K562 (cell line): ENCODE data around the gene ADGRD1. TPM values are rescaled to one million over a fixed set of nuclear protein-coding genes. Genes with fewer than 3 reads are reported as not detected.

Experiments used
- ATAC-seq: fragments of 200-7000 bp; cut with Tn5 transposase; 3 replicates; pipeline ENCODE4 v1.9.1; 2020; ENCODE audit warnings: moderate library complexity
- BruUV-seq: library from RNA; stranded (reverse); fragments of 400-500 nt; replicated peaks from 2 replicates; lab custom pipeline; 2021; lab: Mats Ljungman, UMichigan
- CTCF ChIA-PET: fragments of 300-600 bp; formaldehyde crosslinking; extraction: SDS; loops from one replicate; lab custom pipeline; 2021; ENCODE audit warnings: low intra/inter-chr PET ratio; lab: Yijun Ruan, JAX
- POLR2A ChIA-PET: fragments of 300-600, 350-650 bp; sonication (Branson Sonifier 250); formaldehyde crosslinking; extraction: SDS; loops from one replicate; lab custom pipeline; 2021; ENCODE audit warnings: antibody characterized with exemption, inconsistent platforms; lab: Yijun Ruan, JAX
- DNase-seq, 4 experiments: peaks; one replicate each; pipeline versions ENCODE4 v3.0.0 to v3.0.0-alpha.2; 2011 to 2018; ENCODE audit warnings: low spot score in 3 of 4, mixed read lengths in 3 of 4; ENCODE audit errors: extremely low read depth in 1 of 4
- FAIRE-seq: peaks from 2 replicates; lab custom pipeline; 2011; peaks lifted over from hg19 to GRCh38; lab: Jason Lieb, UNC
- H2AFZ ChIP-seq: 2 replicates; pipeline ENCODE4 v1.6.0; 2011; ENCODE audit warnings: low read depth, low read length, control low read depth, inconsistent platforms
- H3K27ac ChIP-seq: fragments of 200-600 bp; 3 replicates; pipeline ENCODE4 v1.8.0; 2011; ENCODE audit warnings: low read depth, mild to moderate bottlenecking, control low read depth, inconsistent platforms, low read length, moderate library complexity, mixed read lengths; ENCODE audit errors: extremely low read depth
- H3K27me3 ChIP-seq, 2 experiments: fragments of 300-600 bp in 1 of 2; 2 replicates in 1 of 2; 3 replicates in 1 of 2; pipeline versions ENCODE4 v1.6.0 to v1.8.0; 2011; ENCODE audit warnings: inconsistent platforms in 2 of 2, low read length in 2 of 2, mild to moderate bottlenecking in 1 of 2, mixed read lengths in 1 of 2, moderate library complexity in 1 of 2; ENCODE audit not compliant: control insufficient read depth in 2 of 2, insufficient read depth in 2 of 2
- H3K36me3 ChIP-seq: fragments of 300-600 bp; 3 replicates; pipeline ENCODE4 v1.8.0; 2011; ENCODE audit warnings: mild to moderate bottlenecking, low read length, inconsistent platforms; ENCODE audit not compliant: control insufficient read depth, insufficient read depth
- H3K4me1 ChIP-seq, 2 experiments: fragments of 200-600 bp in 1 of 2; replicated peaks in 1 of 2; 2 replicates in 1 of 2; 3 replicates in 1 of 2; pipeline versions ENCODE4 v1.5.1 to v1.8.0; 2011; ENCODE audit warnings: inconsistent platforms in 2 of 2, low read length in 2 of 2, mild to moderate bottlenecking in 1 of 2, mixed read lengths in 1 of 2, moderate library complexity in 1 of 2; ENCODE audit not compliant: control insufficient read depth in 2 of 2, insufficient read depth in 2 of 2
- H3K4me2 ChIP-seq: 2 replicates; pipeline ENCODE4 v1.6.1; 2011; ENCODE audit warnings: low read length, control low read depth, inconsistent platforms, mixed read lengths; ENCODE audit not compliant: insufficient read depth
- H3K4me3 ChIP-seq: fragments of 200-600 bp; sonication (generic), shearing (Covaris generic); 2 replicates; pipeline ENCODE4 v1.5.1; 2016; ENCODE audit warnings: control low read depth, inconsistent platforms
- H3K79me2 ChIP-seq: fragments of 200-600 bp; 3 replicates; pipeline ENCODE4 v1.8.0; 2011; ENCODE audit warnings: low read length, inconsistent platforms; ENCODE audit not compliant: control insufficient read depth, insufficient read depth
- H3K9ac ChIP-seq, 2 experiments: 2 replicates each; pipeline versions ENCODE4 v1.6.0 to v1.6.1; 2011; ENCODE audit warnings: low read depth in 2 of 2, low read length in 2 of 2, control low read depth in 1 of 2, inconsistent platforms in 1 of 2, mild to moderate bottlenecking in 1 of 2, mixed read lengths in 1 of 2; ENCODE audit not compliant: insufficient read depth in 1 of 2
- H3K9me1 ChIP-seq: one replicate; pipeline ENCODE4 v1.6.0; 2011; ENCODE audit warnings: inconsistent platforms, mild to moderate bottlenecking, low read length, moderate library complexity; ENCODE audit not compliant: control insufficient read depth, insufficient read depth
- H3K9me3 ChIP-seq: replicated peaks from 2 replicates; pipeline ENCODE4 v1.5.1; 2011; ENCODE audit warnings: low read depth, low read length, inconsistent platforms; ENCODE audit not compliant: control insufficient read depth, insufficient read depth
- H4K20me1 ChIP-seq: replicated peaks from 2 replicates; pipeline ENCODE4 v1.6.1; 2011; ENCODE audit warnings: low read length, inconsistent platforms, mixed read lengths; ENCODE audit not compliant: control insufficient read depth, insufficient read depth
- MCM5 ChIP-seq: fragments of 450-650 bp; IDR thresholded peaks from 2 replicates; pipeline ENCODE4 v1.6.1; 2016; ENCODE audit warnings: low read depth
- WGBS: fragments of 100-300 bp; shearing (Covaris generic); methylation state at CpG from one replicate; pipeline ENCODE4 v1.1.6; 2016; ENCODE audit warnings: low coverage, mixed read lengths; ENCODE audit not compliant: insufficient coverage; ENCODE audit errors: missing lambda C conversion rate; 5-methylcytosine and 5-hydroxymethylcytosine counted together
- in situ Hi-C: fragments of 300-500 bp; cut with MboI; formaldehyde crosslinking; loops from 4 replicates; pipeline ENCODE4 v1.15.0; 2018; ENCODE audit warnings: inconsistent platforms, mixed read lengths
- intact Hi-C: fragments of 100-400 bp; cut with micrococcal nuclease; formaldehyde crosslinking; loops from 2 replicates; pipeline ENCODE4 v1.14.2; 2022
- polyA plus RNA-seq, 8 experiments: library from polyadenylated mRNA; depleted of rRNA in 4 of 8; stranded (reverse) in 5 of 8; unstranded in 3 of 8; fragments of >200 nt; fragmentation: Nextera tagmentation in 2 of 8; fragmentation: Illumina TruSeq in 1 of 8; extraction: Ambion mirVana in 2 of 8; extraction: Trizol in 1 of 8; gene quantifications; 2 replicates each; pipeline versions ENCODE4 v1.2.1 to v1.2.3, GENCODE V29; 2011 to 2014; ENCODE audit warnings: inconsistent platforms in 1 of 8, missing spikeins in 1 of 8
- total RNA-seq, 7 experiments: library from RNA; depleted of rRNA in 6 of 7; stranded (reverse); fragments of >200 nt in 6 of 7; fragmentation: Illumina TruSeq in 2 of 7; extraction: Trizol in 2 of 7; gene quantifications; 2 replicates each; pipeline versions ENCODE4 v1.2.1 to v1.2.3, GENCODE V29; 2011 to 2021; ENCODE audit warnings: low replicate concordance in 1 of 7
- TF ChIP-seq, protein P1 (sequence below): sonication (generic); formaldehyde crosslinking; IDR thresholded peaks from 2 replicates; pipeline ENCODE4 v1.9.0; 2022; ENCODE audit warnings: mild to moderate bottlenecking, missing genetic modification reagents
- TF ChIP-seq, protein P2 (sequence below), 2 experiments: fragments of 450-650 bp; formaldehyde crosslinking in 1 of 2; IDR thresholded peaks; 2 replicates each; pipeline versions ENCODE4 v1.4.0 to v1.6.1; 2014 to 2020; ENCODE audit warnings: mild to moderate bottlenecking in 2 of 2, borderline replicate concordance in 1 of 2, low read depth in 1 of 2
- TF ChIP-seq, protein P3 (sequence below): fragments of 450-650 bp; formaldehyde crosslinking; IDR thresholded peaks from 2 replicates; pipeline ENCODE4 v1.4.0; 2022; ENCODE audit warnings: missing genetic modification characterization
- TF ChIP-seq, protein P4 (sequence below): fragments of 450-650 bp; IDR thresholded peaks from 2 replicates; pipeline ENCODE4 v1.6.1; 2018; ENCODE audit warnings: mild to moderate bottlenecking, low read depth; ENCODE audit not compliant: partially characterized antibody
- TF ChIP-seq, protein P5 (sequence below): fragments of 250-450 bp; sonication (Bioruptor Pico); IDR thresholded peaks from 2 replicates; pipeline ENCODE4 v1.4.0; 2020; ENCODE audit warnings: mild to moderate bottlenecking, moderate library complexity, borderline replicate concordance

Gene ADGRD1
- total and polyA plus RNA-seq, 9 of the 15 experiments (the other 6 are each of a cell fraction or from before 2014, with no cell fraction given): 1.7 to 11.7 (median 3.3) TPM

DNA sequence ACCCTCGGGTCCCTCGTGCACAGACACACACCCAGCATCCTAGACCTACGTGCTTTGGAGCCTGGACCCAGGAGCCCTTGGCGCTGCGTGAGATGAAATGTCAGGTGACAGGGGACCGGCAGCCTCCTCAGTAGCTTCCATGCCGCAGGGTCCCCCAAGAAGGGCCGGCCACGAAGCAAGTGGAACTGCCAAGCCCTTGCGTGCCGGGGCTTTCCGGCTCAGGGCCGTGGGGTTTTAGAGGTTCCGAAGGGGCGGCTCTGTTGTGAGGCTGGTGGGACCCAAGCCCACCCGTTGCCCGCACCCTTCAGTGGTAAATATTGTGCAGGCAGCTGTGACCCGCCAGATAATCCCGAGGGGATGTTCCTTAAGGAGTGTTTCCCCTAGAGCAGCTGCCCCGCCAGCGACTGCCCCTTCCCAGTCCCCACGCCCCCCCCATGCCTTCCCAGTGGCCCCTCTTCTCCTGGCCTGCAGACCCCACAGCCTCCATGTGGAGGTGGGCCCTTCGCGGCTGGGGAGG is 133.7 kb downstream of the ADGRD1 start:
- Histone ChIP-seq H3K4me3 (no peak overlapping the region), H3K4me2 (no peak overlapping the region), H4K20me1 (0 out of 2 replicates have a peak, but pooled peaks cover 10% of the 10 kb centered on the region), H3K9ac (no peak overlapping the region), H3K27ac (no peak overlapping the region), H3K27me3 (peaks cover 0 to 64% of the 10 kb centered on the region in 2 experiments; a peak in 4 of 5 replicates), H3K36me3 (no peaks in the 10 kb centered on the region), H3K79me2 (no peaks in the 10 kb centered on the region), H3K9me3 (no peaks in the 10 kb centered on the region), H3K4me1 (peaks cover 0 to 10% of the 10 kb centered on the region in 2 experiments; a peak in 1 of 5 replicates), H2AFZ (no peak overlapping the region), H3K9me1 (no peaks in the 10 kb centered on the region)
- BruUV-seq: no TSS peak
- intact Hi-C loops: no loop called here
- CTCF ChIA-PET: no interaction called here
- in situ Hi-C loops: no loop called here
- DNase-seq (no peak), FAIRE-seq (no peak), ATAC-seq (no peak)
- 25% methylated on average over 19 of the region's 24 CpGs for WGBS
- POLR2A ChIA-PET: no interaction called here
- TF ChIP-seq, protein P1, sequence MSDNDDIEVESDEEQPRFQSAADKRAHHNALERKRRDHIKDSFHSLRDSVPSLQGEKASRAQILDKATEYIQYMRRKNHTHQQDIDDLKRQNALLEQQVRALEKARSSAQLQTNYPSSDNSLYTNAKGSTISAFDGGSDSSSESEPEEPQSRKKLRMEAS: no peak
- TF ChIP-seq MCM5: no peak
- TF ChIP-seq, protein P2, sequence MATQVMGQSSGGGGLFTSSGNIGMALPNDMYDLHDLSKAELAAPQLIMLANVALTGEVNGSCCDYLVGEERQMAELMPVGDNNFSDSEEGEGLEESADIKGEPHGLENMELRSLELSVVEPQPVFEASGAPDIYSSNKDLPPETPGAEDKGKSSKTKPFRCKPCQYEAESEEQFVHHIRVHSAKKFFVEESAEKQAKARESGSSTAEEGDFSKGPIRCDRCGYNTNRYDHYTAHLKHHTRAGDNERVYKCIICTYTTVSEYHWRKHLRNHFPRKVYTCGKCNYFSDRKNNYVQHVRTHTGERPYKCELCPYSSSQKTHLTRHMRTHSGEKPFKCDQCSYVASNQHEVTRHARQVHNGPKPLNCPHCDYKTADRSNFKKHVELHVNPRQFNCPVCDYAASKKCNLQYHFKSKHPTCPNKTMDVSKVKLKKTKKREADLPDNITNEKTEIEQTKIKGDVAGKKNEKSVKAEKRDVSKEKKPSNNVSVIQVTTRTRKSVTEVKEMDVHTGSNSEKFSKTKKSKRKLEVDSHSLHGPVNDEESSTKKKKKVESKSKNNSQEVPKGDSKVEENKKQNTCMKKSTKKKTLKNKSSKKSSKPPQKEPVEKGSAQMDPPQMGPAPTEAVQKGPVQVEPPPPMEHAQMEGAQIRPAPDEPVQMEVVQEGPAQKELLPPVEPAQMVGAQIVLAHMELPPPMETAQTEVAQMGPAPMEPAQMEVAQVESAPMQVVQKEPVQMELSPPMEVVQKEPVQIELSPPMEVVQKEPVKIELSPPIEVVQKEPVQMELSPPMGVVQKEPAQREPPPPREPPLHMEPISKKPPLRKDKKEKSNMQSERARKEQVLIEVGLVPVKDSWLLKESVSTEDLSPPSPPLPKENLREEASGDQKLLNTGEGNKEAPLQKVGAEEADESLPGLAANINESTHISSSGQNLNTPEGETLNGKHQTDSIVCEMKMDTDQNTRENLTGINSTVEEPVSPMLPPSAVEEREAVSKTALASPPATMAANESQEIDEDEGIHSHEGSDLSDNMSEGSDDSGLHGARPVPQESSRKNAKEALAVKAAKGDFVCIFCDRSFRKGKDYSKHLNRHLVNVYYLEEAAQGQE (IDR thresholded peaks at IDR 0.05; ENCODE audit: borderline replicate concordance): no peak
- TF ChIP-seq, protein P2 (CRISPR knock-in tag; IDR thresholded peaks at IDR 0.05; ENCODE audit: low read depth): no peak
- TF ChIP-seq, protein P3, sequence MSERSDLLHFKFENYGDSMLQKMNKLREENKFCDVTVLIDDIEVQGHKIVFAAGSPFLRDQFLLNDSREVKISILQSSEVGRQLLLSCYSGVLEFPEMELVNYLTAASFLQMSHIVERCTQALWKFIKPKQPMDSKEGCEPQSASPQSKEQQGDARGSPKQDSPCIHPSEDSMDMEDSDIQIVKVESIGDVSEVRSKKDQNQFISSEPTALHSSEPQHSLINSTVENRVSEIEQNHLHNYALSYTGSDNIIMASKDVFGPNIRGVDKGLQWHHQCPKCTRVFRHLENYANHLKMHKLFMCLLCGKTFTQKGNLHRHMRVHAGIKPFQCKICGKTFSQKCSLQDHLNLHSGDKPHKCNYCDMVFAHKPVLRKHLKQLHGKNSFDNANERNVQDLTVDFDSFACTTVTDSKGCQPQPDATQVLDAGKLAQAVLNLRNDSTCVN (CRISPR knock-in tag): no peak
- TF ChIP-seq, protein P4, sequence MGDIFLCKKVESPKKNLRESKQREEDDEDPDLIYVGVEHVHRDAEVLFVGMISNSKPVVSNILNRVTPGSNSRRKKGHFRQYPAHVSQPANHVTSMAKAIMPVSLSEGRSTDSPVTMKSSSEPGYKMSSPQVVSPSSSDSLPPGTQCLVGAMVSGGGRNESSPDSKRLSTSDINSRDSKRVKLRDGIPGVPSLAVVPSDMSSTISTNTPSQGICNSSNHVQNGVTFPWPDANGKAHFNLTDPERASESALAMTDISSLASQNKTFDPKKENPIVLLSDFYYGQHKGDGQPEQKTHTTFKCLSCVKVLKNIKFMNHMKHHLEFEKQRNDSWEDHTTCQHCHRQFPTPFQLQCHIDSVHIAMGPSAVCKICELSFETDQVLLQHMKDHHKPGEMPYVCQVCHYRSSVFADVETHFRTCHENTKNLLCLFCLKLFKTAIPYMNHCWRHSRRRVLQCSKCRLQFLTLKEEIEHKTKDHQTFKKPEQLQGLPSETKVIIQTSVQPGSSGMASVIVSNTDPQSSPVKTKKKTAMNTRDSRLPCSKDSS: no peak
- TF ChIP-seq, protein P5, sequence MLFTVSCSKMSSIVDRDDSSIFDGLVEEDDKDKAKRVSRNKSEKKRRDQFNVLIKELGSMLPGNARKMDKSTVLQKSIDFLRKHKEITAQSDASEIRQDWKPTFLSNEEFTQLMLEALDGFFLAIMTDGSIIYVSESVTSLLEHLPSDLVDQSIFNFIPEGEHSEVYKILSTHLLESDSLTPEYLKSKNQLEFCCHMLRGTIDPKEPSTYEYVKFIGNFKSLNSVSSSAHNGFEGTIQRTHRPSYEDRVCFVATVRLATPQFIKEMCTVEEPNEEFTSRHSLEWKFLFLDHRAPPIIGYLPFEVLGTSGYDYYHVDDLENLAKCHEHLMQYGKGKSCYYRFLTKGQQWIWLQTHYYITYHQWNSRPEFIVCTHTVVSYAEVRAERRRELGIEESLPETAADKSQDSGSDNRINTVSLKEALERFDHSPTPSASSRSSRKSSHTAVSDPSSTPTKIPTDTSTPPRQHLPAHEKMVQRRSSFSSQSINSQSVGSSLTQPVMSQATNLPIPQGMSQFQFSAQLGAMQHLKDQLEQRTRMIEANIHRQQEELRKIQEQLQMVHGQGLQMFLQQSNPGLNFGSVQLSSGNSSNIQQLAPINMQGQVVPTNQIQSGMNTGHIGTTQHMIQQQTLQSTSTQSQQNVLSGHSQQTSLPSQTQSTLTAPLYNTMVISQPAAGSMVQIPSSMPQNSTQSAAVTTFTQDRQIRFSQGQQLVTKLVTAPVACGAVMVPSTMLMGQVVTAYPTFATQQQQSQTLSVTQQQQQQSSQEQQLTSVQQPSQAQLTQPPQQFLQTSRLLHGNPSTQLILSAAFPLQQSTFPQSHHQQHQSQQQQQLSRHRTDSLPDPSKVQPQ: no peak
